Tibial nerve (tissue), 4 donors: ENCODE data around the gene ANO3. TPM values are rescaled to one million over a fixed set of nuclear protein-coding genes. Genes with fewer than 3 reads are reported as not detected.

ENCODE experiments used
- DNase-seq, 2 donors: peaks; one replicate each; pipeline ENCODE4 v3.0.0-alpha.2; 2019; ENCODE audit warnings: low spot score in 2 of 2
- H3K27ac ChIP-seq, 4 donors: fragments of 200-600 bp; sonication (generic) in 3 of 4; one replicate each; pipeline ENCODE4 v1.5.1; 2017 to 2019; ENCODE audit warnings: mild to moderate bottlenecking in 1 of 4
- H3K27me3 ChIP-seq, 2 donors: fragments of 200-600 bp; sonication (generic) in 1 of 2; one replicate each; pipeline versions ENCODE4 v1.5.1 to v1.6.0; 2017 to 2019
- H3K36me3 ChIP-seq, 3 donors: fragments of 200-600 bp; sonication (generic); one replicate each; pipeline ENCODE4 v1.5.1; 2018 to 2019
- H3K4me1 ChIP-seq, 4 donors: fragments of 200-600 bp; sonication (generic) in 3 of 4; one replicate each; pipeline ENCODE4 v1.5.1; 2017 to 2019
- H3K4me3 ChIP-seq, 4 donors: fragments of 200-600 bp; sonication (generic) in 3 of 4; one replicate each; pipeline ENCODE4 v1.5.1; 2017 to 2019; ENCODE audit warnings: mild to moderate bottlenecking in 1 of 4, moderate library complexity in 1 of 4
- H3K9me3 ChIP-seq, 4 donors: fragments of 200-600 bp; sonication (generic) in 3 of 4; one replicate each; pipeline ENCODE4 v1.5.1; 2017 to 2019
- EP300 ChIP-seq, 2 donors: sonication (generic); formaldehyde crosslinking; IDR thresholded peaks; one replicate each; pipeline ENCODE4 v1.6.1; 2017; ENCODE audit warnings: antibody characterized with exemption in 2 of 2, mild to moderate bottlenecking in 1 of 2
- POLR2A ChIP-seq, 2 donors: fragments of 450-650 bp; IDR thresholded peaks; one replicate each; pipeline ENCODE4 v1.6.1; 2017; ENCODE audit warnings: antibody characterized with exemption in 2 of 2, mild to moderate bottlenecking in 2 of 2, moderate library complexity in 2 of 2
- WGBS, 2 donors: methylation state at CpG; one replicate each; pipeline ENCODE4 v1.1.5; 2018; 5-methylcytosine and 5-hydroxymethylcytosine counted together
- total RNA-seq, 4 donors: library from RNA; depleted of rRNA; stranded (reverse); fragments of >200 nt; gene quantifications; one replicate each; pipeline ENCODE4 v1.1.0, GENCODE V29; 2016
- TF ChIP-seq, protein P1 (sequence below), 5 experiments: fragments of 200-600 bp in 3 of 5; fragments of 450-650 bp in 2 of 5; sonication (generic) in 3 of 5; IDR thresholded peaks; one replicate each; pipeline ENCODE4 v1.5.1; 2016 to 2019; ENCODE audit warnings: antibody characterized with exemption in 5 of 5, mild to moderate bottlenecking in 3 of 5, moderate library complexity in 2 of 5

ANO3 gene
- total RNA-seq, 4 donors from 2014 or later = 0.42 to 1.7 (median 0.74) TPM

DNA sequence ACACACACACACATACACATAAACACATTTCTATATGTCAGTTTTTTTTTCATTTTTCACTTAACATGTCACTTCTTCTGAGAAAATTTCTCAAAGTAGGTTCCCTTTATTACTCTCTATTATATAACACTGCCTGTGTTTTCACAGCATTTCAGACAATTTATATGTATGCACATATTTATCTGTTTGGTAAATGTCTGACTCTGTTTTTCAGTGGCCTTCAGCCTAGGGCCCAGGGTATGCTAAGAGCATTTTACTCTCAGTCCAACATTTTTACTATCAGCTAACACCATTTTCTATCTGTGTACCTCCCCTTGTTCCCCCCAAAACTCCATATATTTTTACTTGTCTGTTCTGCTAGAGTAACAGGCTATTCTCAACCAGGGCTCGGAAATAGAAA is 92.3 kb downstream of the ANO3 start:
- no peak overlapping the region for H3K27ac ChIP-seq
- no peaks in the 10 kb centered on the region for H3K4me1 ChIP-seq
- H3K9me3 ChIP-seq = no peaks in the 10 kb centered on the region
- no peaks in the 10 kb centered on the region for H3K36me3 ChIP-seq
- 3 to 56% methylated on average over 1 of the region's 1 CpG for WGBS, 2 donors
- DNase-seq = no peak
- TF ChIP-seq, protein P1, sequence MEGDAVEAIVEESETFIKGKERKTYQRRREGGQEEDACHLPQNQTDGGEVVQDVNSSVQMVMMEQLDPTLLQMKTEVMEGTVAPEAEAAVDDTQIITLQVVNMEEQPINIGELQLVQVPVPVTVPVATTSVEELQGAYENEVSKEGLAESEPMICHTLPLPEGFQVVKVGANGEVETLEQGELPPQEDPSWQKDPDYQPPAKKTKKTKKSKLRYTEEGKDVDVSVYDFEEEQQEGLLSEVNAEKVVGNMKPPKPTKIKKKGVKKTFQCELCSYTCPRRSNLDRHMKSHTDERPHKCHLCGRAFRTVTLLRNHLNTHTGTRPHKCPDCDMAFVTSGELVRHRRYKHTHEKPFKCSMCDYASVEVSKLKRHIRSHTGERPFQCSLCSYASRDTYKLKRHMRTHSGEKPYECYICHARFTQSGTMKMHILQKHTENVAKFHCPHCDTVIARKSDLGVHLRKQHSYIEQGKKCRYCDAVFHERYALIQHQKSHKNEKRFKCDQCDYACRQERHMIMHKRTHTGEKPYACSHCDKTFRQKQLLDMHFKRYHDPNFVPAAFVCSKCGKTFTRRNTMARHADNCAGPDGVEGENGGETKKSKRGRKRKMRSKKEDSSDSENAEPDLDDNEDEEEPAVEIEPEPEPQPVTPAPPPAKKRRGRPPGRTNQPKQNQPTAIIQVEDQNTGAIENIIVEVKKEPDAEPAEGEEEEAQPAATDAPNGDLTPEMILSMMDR (IDR thresholded peaks at IDR 0.05) = no peak
- no peak for TF ChIP-seq EP300 (IDR thresholded peaks at IDR 0.05)
- no peak for TF ChIP-seq POLR2A (IDR thresholded peaks at IDR 0.05)
- no peak overlapping the region for H3K4me3 ChIP-seq
- H3K27me3 ChIP-seq = no peaks in the 10 kb centered on the region

DNA sequence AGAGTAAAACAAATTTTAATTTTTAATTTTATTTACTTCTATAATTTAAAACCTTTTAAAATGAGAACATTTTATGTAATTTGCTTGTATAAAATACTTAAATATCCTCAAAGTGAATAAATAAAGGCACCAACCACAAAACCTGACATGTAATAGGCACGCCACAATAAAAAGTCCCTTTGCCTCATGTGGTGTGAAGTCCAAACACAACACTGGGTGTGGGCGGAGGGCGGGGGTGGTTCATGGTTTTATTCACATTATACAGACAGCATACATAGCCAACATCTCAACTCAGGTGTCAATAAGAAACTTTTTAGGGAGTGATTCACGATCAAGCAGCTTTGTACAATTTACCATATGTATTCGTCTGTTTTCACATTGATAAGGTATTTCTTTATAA is 107.9 kb downstream of the ANO3 start:
- TF ChIP-seq POLR2A (IDR thresholded peaks at IDR 0.05) (no peak), EP300 (IDR thresholded peaks at IDR 0.05) (no peak)
- no peak for DNase-seq
- H3K27ac ChIP-seq = no peak overlapping the region
- H3K4me1 ChIP-seq = no peaks in the 10 kb centered on the region
- no peaks in the 10 kb centered on the region for H3K27me3 ChIP-seq
- H3K4me3 ChIP-seq = no peak overlapping the region
- no peaks in the 10 kb centered on the region for H3K9me3 ChIP-seq
- 88 to 94% methylated on average over 5 of the region's 5 CpGs for WGBS, 2 donors
- no peaks in the 10 kb centered on the region for H3K36me3 ChIP-seq

DNA sequence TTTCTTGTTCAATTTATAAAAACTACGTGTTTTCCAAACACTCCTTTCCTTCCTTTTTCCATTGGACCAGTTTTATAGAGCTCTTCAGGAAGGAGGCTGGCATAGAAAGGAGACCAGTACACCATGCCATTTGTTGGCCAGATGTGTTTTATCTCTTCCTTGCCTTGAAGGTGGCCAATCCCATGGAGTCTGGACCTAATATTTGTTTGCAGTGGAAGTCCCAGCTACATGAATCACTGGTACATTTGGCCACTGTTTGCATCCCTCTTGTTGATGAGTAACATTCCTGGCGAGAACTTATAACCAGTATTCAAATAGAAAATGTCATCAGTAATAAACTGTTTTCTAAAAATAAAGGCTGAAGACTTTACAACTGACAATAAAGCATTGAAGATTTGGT is 110.2 kb downstream of the ANO3 start:
- no peak for TF ChIP-seq POLR2A (IDR thresholded peaks at IDR 0.05)
- no peak for TF ChIP-seq EP300 (IDR thresholded peaks at IDR 0.05)
- TF ChIP-seq, protein P1 (IDR thresholded peaks at IDR 0.05) = no peak
- no peak for DNase-seq
- no peaks in the 10 kb centered on the region for H3K4me1 ChIP-seq
- WGBS, 2 donors = 77 to 85% methylated on average over 2 of the region's 2 CpGs
- H3K27me3 ChIP-seq = no peaks in the 10 kb centered on the region
- no peaks in the 10 kb centered on the region for H3K9me3 ChIP-seq
- H3K36me3 ChIP-seq = no peaks in the 10 kb centered on the region
- H3K4me3 ChIP-seq = no peak overlapping the region
- no peak overlapping the region for H3K27ac ChIP-seq

DNA sequence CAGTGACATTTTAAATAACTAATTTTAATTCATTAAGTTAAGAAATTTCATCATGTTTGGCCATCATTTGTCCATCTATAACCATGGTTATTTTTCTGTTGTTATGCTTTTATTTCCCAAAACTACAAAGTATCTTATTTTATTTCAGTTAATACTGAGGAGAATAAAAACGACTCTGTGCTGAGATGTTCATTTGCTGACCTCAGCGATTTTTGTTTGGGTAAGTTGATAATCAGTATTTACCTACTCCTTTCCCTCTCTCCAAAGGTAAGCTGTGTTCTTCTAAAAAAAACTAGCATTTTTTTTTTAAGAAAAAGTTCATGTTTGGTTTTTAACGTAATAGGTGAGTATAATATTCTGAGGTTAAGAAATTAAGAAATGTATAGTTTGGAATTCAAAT is 111.7 kb downstream of the ANO3 start:
- no peak for DNase-seq
- TF ChIP-seq, protein P1 (IDR thresholded peaks at IDR 0.05) = no peak
- no peak for TF ChIP-seq POLR2A (IDR thresholded peaks at IDR 0.05)
- TF ChIP-seq EP300 (IDR thresholded peaks at IDR 0.05) = no peak
- Histone ChIP-seq H3K9me3 (no peaks in the 10 kb centered on the region), H3K27me3 (no peaks in the 10 kb centered on the region), H3K27ac (no peak overlapping the region), H3K4me3 (no peak overlapping the region), H3K4me1 (no peaks in the 10 kb centered on the region), H3K36me3 (no peaks in the 10 kb centered on the region)
- WGBS, 2 donors = 56 to 84% methylated on average over 3 of the region's 3 CpGs

DNA sequence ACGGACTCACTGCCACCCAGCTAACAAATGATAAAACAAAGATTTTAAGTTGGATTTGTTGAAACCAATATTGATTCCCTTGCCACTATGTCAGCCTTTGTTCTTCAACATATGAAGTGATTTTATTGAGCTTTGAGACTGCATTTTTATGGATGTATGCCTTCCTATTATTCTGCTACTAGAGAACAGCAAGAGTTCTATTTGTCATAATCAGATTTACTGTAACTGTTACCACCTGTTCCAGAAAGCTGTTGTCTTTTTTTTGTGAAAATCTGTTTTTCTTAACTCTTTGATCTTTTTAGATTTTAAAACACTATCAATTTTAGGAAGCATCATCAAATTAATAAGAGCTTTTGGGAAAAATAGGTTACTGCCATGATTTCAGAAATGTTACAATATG is 125.7 kb downstream of the ANO3 start:
- Histone ChIP-seq H3K4me3 (no peak overlapping the region), H3K36me3 (no peaks in the 10 kb centered on the region), H3K4me1 (no peaks in the 10 kb centered on the region), H3K9me3 (peaks cover 0 to 3% (median 0%) of the 10 kb centered on the region in 4 donors), H3K27ac (no peak overlapping the region), H3K27me3 (no peaks in the 10 kb centered on the region)
- TF ChIP-seq EP300 (IDR thresholded peaks at IDR 0.05) = no peak
- DNase-seq = no peak
- 59 to 64% methylated on average over 1 of the region's 1 CpG for WGBS, 2 donors

DNA sequence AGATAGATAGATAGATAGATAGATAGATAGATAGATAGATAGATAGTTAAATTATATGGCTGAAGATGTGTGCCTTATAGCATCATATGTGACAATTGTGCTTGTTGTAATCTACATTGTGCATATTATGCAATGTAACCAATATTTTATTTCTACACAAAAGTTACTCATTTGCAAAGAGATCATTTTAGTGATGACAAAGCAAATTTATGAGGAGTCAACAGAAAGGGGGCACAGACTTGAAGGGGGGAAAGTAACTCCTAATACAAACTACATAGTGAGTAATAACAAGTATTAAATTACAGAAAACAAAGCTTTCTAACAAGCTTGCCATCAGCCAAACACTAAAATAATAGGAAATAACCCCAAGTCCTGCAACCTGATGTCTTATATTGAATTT is 133.3 kb downstream of the ANO3 start:
- no peaks in the 10 kb centered on the region for H3K27me3 ChIP-seq
- no peak for DNase-seq
- H3K9me3 ChIP-seq = no peaks in the 10 kb centered on the region
- H3K4me3 ChIP-seq = no peak overlapping the region
- TF ChIP-seq, protein P1 (IDR thresholded peaks at IDR 0.05) = no peak
- TF ChIP-seq EP300 (IDR thresholded peaks at IDR 0.05) (no peak), POLR2A (IDR thresholded peaks at IDR 0.05) (no peak)
- H3K36me3 ChIP-seq = no peaks in the 10 kb centered on the region
- H3K27ac ChIP-seq = no peak overlapping the region
- no peaks in the 10 kb centered on the region for H3K4me1 ChIP-seq
